ENCODE measurements around the gene TTC21B.
"Not testable (repeated sequence)": the region's sequence is repeated elsewhere in the genome, so short reads cannot be mapped to it uniquely, and the experiment has no call there.

TTC21B gene

GRCh38 chr2:165888171-165888570, 65.4 kb downstream of the TTC21B start:
- no peak for DNase-seq (ENCODE audit: low read depth in 2 of 3, low spot score in 2 of 3)

- DNase-seq (ENCODE audit: low read depth in 2 of 3, low spot score in 2 of 3): no peak
Observed at GRCh38 chr2:165886487-165887146, 67.0 kb downstream of the TTC21B start.

- no peak for DNase-seq (ENCODE audit: low read depth in 2 of 3, low spot score in 2 of 3)
Observed at GRCh38 chr2:165877565-165878550, 75.7 kb downstream of the TTC21B start.

GRCh38 chr2:165876712-165877111, 76.9 kb downstream of the TTC21B start:
- DNase-seq (ENCODE audit: low read depth in 2 of 3, low spot score in 2 of 3): no peak

- DNase-seq (ENCODE audit: low read depth in 2 of 3, low spot score in 2 of 3): no peak
Observed at GRCh38 chr2:165876269-165876668, 77.3 kb downstream of the TTC21B start.

- no peak for DNase-seq (ENCODE audit: low read depth in 2 of 3, low spot score in 2 of 3)
Observed at GRCh38 chr2:165874445-165875039, 79.0 kb downstream of the TTC21B start.

- DNase-seq (ENCODE audit: low read depth in 2 of 3, low spot score in 2 of 3): no peak
Observed at GRCh38 chr2:165872101-165872791, 81.3 kb downstream of the TTC21B start.

- DNase-seq (ENCODE audit: low read depth in 2 of 3, low spot score in 2 of 3): no peak
Observed at GRCh38 chr2:165871025-165871424, 82.6 kb downstream of the TTC21B start.

- DNase-seq (ENCODE audit: low read depth in 2 of 3, low spot score in 2 of 3): no peak
Observed at GRCh38 chr2:165870346-165870745, 83.2 kb downstream of the TTC21B start.

- no peak for DNase-seq (ENCODE audit: low read depth in 2 of 3, low spot score in 2 of 3)
Observed at GRCh38 chr2:165868211-165868610, 85.4 kb downstream of the TTC21B start.

GRCh38 chr2:165864296-165864695, 89.3 kb downstream of the TTC21B start:
- DNase-seq (ENCODE audit: low read depth in 2 of 3, low spot score in 2 of 3): no peak

GRCh38 chr2:165863810-165864261, 89.7 kb downstream of the TTC21B start:
- no peak for DNase-seq (ENCODE audit: low read depth in 2 of 3, low spot score in 2 of 3)

- not testable (repeated sequence) for DNase-seq (ENCODE audit: low read depth in 2 of 3, low spot score in 2 of 3)
Observed at GRCh38 chr2:165861083-165861482, 92.5 kb downstream of the TTC21B start.

- DNase-seq (ENCODE audit: low read depth in 2 of 3, low spot score in 2 of 3): not testable (repeated sequence)
Observed at GRCh38 chr2:165859723-165860122, 93.9 kb downstream of the TTC21B start.

GRCh38 chr2:165857876-165858275, 95.7 kb downstream of the TTC21B start:
- DNase-seq (ENCODE audit: low read depth in 2 of 3, low spot score in 2 of 3): no peak

GRCh38 chr2:165852394-165852793, 101.2 kb downstream of the TTC21B start:
- no peak for DNase-seq (ENCODE audit: low read depth in 2 of 3, low spot score in 2 of 3)

GRCh38 chr2:165847001-165847400, 106.6 kb downstream of the TTC21B start:
- no peak for DNase-seq (ENCODE audit: low read depth in 2 of 3, low spot score in 2 of 3)

- DNase-seq (ENCODE audit: low read depth in 2 of 3, low spot score in 2 of 3): no peak
Observed at GRCh38 chr2:165846056-165846455, 107.5 kb downstream of the TTC21B start.

- DNase-seq (ENCODE audit: low read depth in 2 of 3, low spot score in 2 of 3): no peak
Observed at GRCh38 chr2:165844216-165844615, 109.4 kb downstream of the TTC21B start.

- no peak for DNase-seq (ENCODE audit: low read depth in 2 of 3, low spot score in 2 of 3)
Observed at GRCh38 chr2:165843351-165843750, 110.2 kb downstream of the TTC21B start.

- DNase-seq (ENCODE audit: low read depth in 2 of 3, low spot score in 2 of 3): no peak
Observed at GRCh38 chr2:165840333-165840958, 113.1 kb downstream of the TTC21B start.
